Skin of body (tissue), 2 donors: ENCODE data around the gene GMEB2. TPM values are rescaled to one million over a fixed set of nuclear protein-coding genes. Genes with fewer than 3 reads are reported as not detected.
"Not testable (repeated sequence)": the region's sequence is repeated elsewhere in the genome, so short reads cannot be mapped to it uniquely, and the experiment has no call there.

Experiments
- DNase-seq: peaks from one replicate; lab custom pipeline; 2025; lab: John Stamatoyannopoulos, UW
- total RNA-seq: library from RNA; depleted of rRNA; stranded (reverse); fragments of >200 nt; gene quantifications from one replicate; pipeline ENCODE4 v1.2.3, GENCODE V29; 2014

GMEB2 gene
- total RNA-seq, 1 donor from 2014 or later: 6.4 TPM

DNA sequence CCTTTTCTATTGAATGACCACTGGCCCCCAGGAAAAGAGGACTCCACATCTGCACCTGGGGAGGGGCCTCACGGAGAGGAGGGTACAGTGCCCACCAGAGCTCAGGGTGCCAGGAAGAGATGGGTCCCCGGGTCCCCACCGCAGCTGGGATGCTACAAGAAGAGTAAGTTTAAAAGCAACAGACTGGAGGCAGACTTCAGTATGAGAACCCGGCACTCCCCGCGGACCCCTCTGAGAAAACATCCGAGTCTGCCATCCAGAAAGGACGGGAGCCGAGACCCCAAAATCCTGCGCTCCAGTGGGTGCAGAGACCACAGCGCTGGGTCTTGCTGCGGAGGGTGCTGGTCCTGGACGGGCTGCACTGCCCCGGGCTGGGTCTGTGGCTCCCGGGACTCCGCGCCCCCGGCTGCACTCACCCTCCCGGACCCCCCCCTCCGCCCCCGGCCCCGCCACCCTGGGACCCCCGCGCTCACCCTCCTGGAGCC lies 53.2 kb downstream of the GMEB2 start:
- DNase-seq: no peak

DNA sequence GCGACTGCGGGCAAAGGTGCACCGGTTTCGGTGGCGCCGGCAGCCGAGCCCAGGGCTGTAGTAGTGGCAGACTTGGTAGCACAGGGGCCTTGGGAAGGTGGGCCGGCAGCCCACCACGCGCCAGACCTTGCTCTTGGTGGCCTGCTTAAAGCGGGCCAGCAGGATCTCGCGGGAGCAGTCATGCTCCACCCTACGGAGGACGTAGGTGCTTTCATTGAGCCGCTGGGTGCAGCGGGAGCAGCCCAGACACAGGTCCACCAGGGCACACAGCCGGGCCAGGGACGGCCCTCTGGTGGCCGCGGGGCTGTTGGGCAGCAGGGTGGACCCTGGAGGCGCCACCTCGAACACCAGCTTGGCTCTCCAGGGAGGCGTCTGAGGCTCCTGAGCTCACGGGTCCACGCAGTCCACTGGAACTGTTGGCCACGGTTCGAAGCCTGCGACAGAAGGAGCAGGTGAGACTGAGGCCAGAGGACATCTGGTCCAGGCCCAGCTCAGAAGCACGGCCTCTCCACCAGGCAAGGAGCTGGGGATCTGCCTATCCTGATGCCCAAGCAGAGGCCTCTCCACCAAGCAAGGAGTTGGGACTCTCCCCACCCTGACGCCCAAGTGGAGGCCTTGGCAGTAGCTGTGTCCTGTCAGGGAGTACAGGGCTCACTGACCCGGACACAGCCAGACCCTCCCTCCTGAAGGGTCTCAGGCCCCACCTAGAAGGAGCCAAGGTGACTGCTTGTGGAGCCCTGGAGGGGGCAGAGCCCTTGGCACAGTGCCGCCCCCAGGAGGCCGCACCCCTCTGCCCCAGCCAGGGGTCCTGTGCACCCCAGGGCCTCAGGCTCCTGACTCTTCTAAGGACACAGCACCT lies 53.9 kb downstream of the GMEB2 start:
- DNase-seq: no peak

DNA sequence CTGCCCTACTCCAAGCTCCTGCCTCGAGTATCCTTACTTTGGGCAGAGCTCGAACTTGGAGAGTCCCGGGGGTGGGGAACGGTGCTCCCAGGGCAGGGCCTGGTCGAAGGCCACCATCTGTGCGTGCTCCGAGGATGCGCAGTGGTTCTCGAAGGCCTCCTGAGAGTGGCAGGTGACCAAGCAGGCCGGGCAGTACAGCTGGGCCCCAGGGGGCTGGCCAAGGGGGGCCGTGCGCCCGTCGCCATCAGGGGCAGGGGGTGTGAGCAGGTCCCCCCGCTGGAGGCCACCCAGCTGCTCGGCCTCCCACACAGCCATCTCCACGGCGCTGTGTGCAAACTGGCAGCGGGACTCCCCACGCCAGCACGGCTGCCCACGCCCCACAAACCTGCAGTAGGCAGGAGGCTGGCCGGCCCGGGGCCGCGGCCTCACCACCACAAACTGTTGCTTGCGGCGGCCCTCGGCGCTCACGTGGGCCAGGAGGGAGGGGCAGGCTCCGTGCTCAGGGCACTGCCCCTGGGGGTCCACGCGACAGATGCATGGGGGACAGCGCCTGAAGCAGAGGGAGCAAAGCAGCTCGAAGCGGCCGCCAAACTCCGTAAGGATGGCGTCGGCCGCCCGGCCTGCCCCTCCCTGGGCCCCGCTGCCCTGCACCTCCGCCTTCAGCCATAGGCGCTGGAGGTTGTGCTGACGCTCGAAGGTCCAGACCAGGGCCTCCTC lies 54.7 kb downstream of the GMEB2 start:
- DNase-seq: no peak

DNA sequence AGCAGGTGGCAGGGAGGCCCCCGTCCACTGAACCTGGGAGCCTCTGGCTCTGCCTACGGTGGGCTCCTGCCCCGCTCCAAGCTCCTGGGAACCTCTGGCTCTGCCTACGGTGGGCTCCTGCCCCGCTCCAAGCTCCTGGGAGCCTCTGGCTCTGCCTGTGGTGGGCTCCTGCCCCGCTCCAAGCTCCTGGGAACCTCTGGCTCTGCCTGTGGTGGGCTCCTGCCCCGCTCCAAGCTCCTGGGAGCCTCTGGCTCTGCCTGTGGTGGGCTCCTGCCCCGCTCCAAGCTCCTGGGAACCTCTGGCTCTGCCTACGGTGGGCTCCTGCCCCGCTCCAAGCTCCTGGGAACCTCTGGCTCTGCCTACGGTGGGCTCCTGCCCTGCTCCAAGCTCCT lies 55.8 kb downstream of the GMEB2 start:
- not testable (repeated sequence) for DNase-seq

DNA sequence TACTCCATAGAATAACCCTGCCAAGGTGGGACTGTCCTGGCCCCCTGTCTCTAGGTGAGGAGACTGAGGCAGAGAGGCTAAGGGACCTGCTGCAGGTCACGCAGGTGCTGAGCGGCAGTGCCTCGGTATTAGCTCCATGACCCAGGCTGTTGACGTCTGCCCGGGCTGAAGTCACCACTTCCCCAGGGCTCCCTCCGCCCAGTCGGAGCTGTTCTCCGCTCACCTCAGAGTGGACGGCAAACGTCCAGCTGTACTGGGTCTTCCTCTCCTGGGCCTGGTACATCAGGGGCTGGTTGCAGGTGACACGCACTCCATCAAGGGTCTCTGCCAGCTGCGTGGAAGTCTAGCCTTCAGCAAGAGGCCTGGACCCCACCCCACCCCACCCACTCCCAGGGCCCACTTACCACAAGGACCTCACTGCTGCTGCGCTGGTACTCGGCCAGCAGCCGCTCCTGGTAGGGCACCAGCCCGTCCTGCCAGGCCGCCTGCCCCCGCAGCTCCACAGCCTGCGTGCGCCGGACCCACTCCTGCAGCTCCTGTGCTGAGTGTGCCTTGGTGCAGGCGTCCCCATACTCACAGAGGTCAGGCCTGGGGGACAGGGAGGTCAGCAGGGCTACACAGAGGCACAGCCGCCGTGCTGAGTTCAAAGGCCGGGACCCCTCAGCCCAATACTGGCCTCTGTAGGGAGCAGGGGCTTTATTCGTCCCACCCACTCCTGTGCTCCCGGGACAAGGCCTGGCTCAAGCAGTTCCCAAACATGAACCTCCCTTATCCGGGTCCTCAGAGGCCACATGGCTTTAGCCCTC lies 56.4 kb downstream of the GMEB2 start:
- no peak for DNase-seq

DNA sequence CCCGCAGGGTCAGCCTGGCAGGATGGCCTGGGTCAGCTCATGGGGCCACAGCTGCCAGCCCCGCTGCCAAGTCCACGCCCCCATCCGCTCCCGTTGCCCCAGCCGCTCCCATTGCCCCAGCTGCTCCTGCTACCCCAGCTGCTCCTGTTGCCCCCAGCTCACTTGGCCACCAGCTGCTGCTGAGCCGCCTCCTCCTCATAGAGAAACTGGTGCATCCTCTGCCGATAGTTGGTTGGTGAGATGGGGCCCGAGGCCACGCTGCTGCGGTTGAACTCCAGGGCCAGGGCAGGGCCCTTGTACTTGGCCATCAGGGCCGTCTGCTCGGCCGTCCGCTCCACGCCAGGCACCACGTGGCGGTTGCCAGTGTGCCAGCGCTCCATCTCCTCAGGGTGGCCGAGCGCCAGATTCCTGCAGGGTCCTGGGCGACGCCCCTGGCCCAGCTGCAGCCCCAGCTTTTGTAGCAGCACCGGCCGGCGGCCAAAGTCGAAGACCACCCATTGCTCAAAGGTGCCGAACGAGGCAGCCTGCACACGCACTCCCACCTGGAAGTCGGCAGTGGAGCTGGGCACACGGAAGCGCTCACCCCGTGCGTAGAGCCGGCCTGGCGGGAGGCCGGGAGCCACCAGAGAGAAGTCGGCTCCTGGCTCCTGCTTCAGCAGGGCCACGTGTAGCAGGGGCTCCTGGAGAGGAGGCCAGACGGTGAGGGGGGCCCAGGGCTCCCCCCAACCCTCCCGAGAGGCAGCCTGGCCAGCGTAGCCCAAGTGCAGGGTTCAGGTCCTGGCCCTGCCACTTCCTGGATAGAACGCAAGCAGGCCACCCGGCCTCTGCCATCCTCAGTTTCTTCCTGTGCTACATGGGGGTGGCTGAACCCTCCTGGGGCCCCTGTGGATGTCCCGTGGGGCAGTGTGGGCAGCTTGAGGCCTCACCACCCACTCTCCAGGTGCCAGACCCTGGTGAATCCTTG lies 57.6 kb downstream of the GMEB2 start:
- DNase-seq: no peak

DNA sequence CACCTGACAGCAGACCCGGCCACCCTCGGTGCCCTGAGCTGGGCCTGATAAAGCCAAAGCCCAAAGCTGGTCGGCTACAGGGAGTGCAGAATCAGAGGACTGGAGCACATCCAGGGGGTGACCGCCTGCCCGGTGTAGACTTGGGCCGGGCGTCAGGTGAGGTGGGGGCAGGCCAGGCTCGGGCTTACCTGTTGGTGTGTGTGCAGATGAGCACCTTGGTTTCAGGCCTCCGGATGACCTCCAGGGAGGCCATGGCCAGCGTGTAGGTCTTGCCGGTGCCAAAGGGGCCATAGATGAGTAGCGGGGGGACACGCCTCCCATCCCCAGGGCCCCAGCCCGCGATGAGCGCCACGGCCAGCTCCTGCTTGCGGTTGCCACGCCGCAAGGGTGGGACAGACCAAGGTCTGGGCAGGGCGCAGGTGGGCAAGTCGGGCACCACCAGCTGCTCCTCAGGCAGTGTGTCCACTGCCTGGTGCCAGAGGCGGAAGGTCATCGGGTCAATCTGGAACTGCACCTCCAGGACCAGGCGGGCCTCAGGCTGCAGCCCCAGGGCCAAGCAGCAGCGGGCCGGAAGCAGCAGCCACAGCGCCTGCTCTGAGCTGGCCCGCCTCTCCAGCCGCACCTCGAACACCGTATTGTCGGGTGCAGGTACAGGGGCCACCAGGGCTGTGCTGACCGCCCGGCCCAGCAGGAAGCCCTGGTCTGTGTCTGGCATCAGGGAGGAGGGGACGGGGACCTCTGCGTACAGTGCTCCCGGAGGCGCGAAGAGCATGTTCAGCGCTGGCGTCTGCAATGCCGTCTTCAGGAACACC lies 58.5 kb downstream of the GMEB2 start:
- DNase-seq: no peak

DNA sequence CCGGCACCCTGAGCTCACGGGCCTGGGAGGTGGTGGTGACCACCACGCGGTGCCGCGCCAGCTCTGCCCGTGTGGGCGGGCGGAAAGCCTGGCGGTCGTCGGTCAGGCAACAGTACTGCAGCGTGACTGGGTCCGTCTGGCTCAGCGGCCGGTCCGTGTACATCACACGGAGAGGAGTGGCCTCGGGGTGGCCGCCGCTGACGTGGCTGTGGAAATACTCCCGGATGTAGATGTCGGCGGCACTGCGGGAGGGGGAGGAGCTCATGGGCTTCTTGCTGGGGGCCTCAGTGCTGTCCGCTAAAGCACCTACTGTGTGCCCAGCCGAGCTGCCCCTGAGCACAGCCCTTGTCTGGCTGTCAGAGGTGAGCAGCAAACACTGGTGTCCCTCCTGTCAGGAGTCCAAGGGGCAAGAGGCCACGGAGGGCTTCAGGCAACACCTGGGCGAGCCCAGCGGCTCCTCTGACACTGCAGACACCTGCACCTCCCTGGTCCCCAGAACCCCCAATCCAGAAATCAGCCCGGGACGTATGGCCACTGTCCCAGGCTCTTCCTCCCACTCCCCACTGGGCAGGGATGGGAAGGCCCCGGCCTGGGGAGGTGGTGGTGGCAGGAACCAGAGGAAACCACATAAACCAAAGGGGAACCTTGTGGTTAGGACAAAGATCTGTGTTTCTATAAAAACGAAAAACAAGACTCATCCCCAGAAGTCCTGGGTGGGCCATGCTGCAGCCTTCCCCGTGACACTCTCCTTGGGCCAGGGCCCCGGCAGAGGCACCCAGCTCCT lies 59.3 kb downstream of the GMEB2 start:
- DNase-seq: no peak

DNA sequence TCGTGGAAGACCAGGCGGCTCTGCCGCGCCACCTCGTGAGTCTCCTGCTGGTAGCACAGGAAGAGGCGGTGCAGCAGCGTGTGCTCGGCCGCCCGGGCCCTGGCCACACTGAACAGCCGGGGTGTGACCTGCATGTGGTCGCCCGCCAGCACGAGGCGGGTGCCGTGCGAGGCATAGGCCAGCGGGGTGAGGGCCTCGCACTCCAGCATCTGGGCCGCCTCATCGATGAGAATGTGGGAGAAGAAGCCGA lies 59.8 kb downstream of the GMEB2 start:
- no peak for DNase-seq

DNA sequence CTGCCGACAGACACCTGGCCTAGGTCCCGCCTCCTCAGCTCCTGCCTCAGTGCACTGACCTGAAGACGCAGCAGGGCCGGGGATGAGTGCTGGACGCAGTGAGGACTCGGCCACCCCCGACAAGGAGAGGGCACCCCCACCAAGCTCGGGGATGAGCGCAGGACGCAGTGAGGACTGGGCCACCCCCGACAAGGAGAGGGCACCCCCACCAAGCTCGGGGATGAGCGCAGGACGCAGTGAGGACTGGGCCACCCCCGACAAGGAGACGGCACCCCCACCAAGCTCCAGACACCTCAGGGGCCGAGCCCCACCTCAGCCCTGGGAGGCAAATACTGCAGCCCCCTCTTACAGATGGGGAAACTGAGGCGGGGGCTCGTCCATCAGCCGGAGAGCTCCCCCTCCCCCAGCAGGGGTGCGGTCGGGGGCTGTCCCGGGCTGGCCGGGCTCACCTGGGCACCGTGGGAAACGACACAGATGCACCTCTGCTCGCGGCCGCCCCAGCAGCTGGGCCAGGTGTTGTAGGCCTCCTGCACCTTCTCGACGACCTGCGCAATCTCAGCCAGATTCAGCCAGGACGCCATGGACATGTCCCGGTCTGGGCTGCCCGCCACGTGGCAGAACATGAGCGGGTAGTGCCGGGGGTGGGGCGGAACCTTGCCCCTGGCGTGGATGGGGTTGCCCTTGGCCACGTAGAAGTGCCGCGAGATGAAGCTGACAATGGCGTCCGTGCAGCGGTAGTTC lies 60.3 kb downstream of the GMEB2 start:
- no peak for DNase-seq

DNA sequence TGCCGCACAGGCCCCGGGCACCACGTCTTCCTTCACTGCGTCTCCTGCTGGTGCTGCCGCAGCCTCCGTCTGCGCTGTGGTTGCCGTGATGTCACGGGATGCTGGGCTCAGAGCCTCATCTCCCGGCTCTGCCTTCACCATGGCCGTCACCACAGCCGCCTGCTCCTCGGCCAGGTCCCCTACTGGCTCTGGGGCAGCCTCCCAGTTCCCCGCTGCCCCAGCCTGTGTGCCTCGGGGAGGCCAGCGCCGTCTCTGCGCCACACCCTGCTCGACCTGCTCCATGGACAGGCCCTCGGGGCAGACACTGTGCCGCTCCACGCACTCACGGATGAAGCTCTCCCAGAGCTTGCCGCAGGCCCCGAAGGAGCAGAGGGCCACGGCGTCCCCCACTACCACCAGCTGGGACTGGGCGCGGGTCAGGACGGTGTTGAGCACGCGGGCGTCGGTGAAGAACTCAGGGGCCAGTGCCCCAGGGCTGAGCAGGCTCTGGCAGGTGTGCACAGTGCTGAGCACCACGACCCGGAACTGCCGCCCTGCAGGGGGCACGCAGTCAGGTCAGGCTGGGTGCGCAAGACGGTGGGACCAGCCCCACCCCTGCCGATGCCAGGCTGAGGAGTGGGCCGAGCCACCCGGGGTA lies 61.1 kb downstream of the GMEB2 start:
- no peak for DNase-seq

DNA sequence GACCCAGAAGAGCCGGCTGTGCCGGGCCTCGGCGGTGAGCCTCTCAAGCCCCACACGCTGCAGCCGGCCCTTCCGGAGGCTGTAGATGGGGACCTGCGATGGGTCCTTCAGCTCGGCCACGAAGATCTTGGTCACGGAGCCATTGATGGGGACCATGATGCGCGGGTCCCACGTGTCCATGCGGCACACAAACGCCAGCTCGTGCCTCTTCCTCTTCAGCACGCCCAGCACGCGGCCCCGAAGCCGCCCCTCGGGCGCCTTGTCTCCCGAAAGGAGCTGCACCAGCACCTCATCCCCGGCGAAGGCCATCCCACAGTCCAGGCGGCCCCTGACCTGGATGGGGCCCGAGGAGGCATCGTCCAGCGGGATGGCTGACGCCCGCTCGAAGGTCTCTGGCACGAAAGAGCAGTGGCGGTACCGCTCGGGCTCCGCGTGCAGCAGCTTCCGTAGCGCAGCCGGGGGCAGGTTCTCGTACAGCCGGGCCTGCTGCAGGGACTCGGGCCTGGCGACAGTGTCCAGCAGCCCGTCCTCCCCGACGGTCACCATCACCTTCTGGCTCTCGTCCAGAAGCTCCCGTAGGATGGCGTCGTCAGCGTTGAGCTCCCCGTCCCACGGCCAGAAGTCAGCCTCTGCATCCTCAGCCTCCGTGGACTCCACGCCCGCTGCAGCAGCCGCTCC lies 61.7 kb downstream of the GMEB2 start:
- DNase-seq: no peak

DNA sequence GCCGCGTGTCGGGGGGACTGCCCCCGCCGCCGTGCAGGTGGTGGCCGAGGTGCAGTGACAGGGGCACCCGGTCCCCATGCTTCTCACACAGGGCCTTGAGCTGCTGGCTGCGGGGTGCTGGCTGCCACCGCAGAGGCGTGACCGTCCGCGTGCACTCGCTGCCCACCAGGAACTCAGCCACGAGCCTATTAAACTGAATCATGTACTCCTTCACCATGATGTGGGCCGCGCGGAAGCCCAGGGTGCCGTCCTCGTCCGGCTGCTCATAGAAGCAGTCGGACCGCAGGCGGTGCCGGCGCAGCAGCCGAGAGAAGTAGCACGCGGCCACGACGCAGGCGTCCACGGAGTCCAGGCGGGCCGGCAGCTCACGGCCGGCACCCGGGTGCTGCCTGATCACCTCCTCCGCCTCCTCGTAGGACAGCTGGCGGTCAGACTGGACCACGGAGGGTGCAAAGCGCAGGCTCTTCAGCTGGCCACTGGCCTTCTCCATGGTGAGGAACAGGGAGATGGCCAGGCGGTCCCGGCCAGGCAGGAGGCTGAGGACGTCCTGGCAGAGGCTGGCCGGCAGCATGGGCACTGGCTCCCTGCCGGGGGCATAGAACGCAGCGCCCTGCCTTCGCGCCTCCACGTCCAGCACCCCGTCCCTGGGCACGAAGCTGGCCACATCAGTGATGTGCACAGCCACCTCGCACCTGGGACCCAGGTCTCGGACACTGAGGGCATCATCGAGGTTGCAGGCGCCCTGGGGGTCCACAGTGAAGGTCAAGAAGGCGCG lies 62.7 kb downstream of the GMEB2 start:
- DNase-seq: no peak

DNA sequence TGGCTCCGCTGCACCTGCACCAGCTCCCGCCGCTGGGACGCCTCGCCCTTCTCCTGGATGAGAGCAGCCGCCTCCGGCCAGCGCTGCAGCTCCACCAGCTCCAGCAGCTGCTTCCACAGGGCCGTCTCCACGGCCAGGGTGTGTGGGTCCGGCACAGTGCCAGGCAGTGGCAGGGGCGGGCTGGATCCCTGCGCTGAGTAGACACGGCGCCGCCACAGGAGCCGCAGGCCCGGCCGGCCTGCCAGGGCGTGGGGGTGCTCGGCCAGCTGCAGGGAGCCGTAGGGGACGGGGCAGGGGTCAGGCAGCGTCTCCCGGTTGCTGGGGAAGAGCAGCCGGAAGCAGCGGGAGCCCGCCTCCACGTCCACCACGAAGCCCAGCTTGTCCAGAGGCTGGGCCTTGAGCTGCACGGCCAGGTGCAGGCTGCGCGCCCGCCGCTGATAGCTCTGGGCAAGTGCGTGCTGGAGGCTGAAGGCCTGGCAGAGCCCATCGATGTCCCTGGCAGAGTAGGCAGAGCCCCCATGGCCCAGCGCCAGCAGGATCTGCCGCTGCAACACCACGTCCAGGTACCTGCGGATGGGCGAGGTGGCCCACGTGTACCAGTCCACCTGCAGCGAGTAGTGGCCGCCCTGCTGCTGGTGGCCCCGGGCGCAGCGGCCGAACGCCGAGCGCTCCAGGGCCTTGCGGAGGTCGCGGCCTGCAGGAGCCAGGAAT lies 63.5 kb downstream of the GMEB2 start:
- DNase-seq: no peak

DNA sequence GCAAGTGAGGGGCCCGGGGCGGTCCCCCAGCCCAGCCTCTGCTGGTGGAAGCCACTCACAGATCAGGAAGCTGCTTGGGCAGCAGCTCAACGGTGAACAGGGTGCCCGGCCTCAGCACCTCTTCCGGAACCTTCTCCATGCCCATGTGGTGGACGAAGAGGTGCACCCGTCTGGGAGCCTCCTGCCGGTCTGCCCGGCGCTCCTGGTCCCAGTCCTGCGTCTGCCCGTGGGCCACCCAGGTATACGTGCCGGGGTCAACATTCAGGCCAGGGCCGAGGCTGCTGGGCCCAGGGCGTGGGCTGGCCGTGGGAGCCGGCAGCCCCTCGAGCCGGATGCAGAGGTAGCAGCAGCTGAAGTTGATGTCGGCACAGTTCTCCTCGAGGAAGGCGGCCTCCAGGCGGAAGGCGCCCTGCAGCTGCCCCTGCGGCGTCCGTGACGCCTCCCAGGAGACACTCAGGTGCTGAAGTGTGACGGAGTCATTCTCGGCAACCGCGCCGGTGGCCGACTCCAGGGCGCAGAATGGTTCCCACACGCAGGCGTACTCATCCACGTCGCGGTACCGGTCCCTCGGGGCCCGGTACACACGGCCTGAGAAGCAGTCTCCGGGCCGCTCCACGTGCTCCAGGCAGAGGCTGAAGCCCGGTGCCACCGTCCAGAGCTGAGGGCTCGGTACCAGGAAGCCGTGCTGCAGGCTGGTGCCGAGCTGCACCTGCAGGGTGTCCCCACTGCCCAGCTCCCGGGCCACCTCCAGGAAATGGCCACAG lies 64.3 kb downstream of the GMEB2 start:
- DNase-seq: no peak
